Activated T-helper 17 cell treated with anti-CD3 and anti-CD28 coated beads, Interleukin-2, amount 50 U/mL, for 72 hours (primary cell): ENCODE results near the gene MCEE. TPM values are rescaled to one million over a fixed set of nuclear protein-coding genes. Genes with fewer than 3 reads are reported as not detected.

Experiments
- ATAC-seq: fragments of 150-1000 bp; cut with Tn5 transposase; replicated peaks from 2 replicates; pipeline ENCODE4 v1.10.0; 2021; ENCODE audit warnings: mild to moderate bottlenecking, moderate library complexity
- H3K27ac Mint-ChIP-seq: one replicate; pipeline ENCODE4 v1.8.0; 2022; ENCODE audit warnings: mixed read lengths
- H3K27me3 Mint-ChIP-seq: one replicate; pipeline ENCODE4 v1.8.0; 2022; ENCODE audit warnings: mixed read lengths
- H3K36me3 Mint-ChIP-seq: one replicate; pipeline ENCODE4 v1.8.0; 2022; ENCODE audit warnings: low read depth, mild to moderate bottlenecking, mixed read lengths
- H3K4me1 Mint-ChIP-seq: one replicate; pipeline ENCODE4 v1.8.0; 2022; ENCODE audit warnings: mixed read lengths
- H3K4me3 Mint-ChIP-seq: one replicate; pipeline ENCODE4 v1.8.0; 2022; ENCODE audit warnings: mild to moderate bottlenecking, mixed read lengths
- H3K9me3 Mint-ChIP-seq: one replicate; pipeline ENCODE4 v1.8.0; 2022; ENCODE audit warnings: mixed read lengths
- total RNA-seq, 2 donors: library from RNA; stranded (reverse); gene quantifications; one replicate each; pipeline ENCODE4 v1.2.3, GENCODE V29; 2022

Gene MCEE
- total RNA-seq, 2 donors from 2014 or later: 14.1 to 15.6 TPM

DNA sequence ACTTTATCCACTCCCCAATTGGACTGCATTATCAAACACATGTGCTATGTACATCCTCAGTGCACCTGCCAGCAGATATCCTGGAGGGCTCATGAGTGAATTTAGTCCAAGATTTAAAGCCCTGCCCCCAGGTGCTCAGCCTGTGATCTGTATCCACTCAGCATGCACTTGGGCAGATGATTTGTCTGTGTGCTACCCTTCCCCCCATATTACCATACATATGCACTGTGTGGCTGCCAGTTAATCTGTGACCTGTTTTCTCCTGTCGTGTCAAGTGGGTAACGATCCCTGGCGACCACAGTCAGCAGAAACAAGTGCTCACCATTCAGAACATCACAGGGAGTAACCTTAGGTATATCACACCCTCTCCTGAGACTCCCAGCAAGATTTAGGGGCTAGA lies 51.4 kb downstream of the MCEE start:
- no peak overlapping the region for H3K4me3 Mint-ChIP-seq
- ATAC-seq: no peak
- no peaks in the 10 kb centered on the region for H3K9me3 Mint-ChIP-seq
- H3K27me3 Mint-ChIP-seq: no peaks in the 10 kb centered on the region
- H3K36me3 Mint-ChIP-seq: peaks cover 63% of the 10 kb centered on the region
- H3K27ac Mint-ChIP-seq: peak overlapping the region; percentile 17
- peaks cover 14% of the 10 kb centered on the region for H3K4me1 Mint-ChIP-seq

DNA sequence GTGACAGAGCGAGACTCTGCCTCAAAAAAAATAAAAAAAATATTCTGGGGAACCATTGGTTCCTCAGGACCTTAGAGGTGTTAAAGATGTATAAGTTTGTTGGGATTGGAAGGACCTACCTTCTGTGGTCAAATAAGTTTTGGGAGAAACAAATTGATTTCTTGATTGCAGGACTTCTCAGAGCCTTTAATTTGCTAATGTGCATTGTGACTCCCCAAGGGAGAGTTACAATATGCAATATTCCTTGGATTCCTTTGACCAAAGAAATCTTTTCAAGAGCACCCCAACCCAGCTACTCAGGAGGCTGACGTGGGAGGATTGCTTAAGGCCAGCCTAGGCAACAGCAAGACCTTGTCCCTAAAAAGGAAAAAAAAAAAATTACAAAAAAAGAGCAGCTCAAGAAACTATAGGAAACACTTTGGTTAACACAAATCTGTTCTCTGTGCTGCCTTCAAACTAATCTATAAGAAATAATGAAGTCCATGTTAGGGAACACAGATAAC lies 55.1 kb downstream of the MCEE start:
- no peak overlapping the region for H3K4me3 Mint-ChIP-seq
- peaks cover 83% of the 10 kb centered on the region for H3K36me3 Mint-ChIP-seq
- ATAC-seq: no peak
- peaks cover 31% of the 10 kb centered on the region for H3K4me1 Mint-ChIP-seq
- H3K27ac Mint-ChIP-seq: no peak overlapping the region
- no peaks in the 10 kb centered on the region for H3K27me3 Mint-ChIP-seq
- H3K9me3 Mint-ChIP-seq: no peaks in the 10 kb centered on the region

DNA sequence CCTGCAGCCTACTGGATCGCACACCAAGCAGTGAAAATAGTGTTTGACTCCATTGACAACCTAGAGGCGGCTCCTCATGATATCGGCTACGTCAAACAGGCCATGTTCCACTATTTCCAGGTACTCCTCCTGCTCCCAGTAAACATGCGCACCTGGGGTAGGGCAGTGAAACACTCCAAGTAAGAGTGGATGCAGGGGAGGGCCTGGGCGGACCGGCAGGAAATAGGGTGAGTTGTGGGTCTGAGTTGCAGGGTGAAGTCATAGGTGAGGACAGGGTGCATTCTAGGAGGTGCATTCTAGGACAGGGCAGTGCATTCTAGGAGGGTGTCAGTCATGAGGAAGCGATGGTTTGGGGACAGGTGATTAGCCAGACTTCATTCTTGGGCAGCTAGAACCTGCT lies 56.6 kb downstream of the MCEE start:
- Mint-ChIP-seq H3K27me3 (no peaks in the 10 kb centered on the region), H3K4me3 (peak overlapping the region; percentile 20), H3K4me1 (peaks cover 38% of the 10 kb centered on the region), H3K36me3 (peaks cover 76% of the 10 kb centered on the region), H3K9me3 (no peaks in the 10 kb centered on the region), H3K27ac (peak overlapping the region; percentile 44)
- no peak for ATAC-seq

DNA sequence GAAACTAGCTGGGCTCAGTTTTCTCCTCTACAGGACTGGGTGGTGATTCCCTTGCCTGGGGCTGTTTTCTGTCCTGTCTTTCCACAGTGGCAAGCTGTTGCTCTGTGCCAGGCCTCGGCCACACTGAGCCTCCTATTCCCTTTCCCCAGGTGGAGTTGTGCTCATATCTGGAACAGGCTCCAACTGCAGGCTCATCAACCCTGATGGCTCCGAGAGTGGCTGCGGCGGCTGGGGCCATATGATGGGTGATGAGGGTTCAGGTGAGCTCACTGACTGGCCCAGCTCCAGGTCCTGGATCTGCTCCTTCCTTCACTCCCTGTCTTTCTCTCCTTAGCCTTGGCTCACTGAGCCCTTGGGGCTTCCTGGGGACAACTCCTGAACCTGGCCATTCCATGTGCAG lies 57.5 kb downstream of the MCEE start:
- Mint-ChIP-seq H3K9me3 (no peaks in the 10 kb centered on the region), H3K4me3 (peak overlapping the region; percentile 95), H3K36me3 (peaks cover 73% of the 10 kb centered on the region), H3K4me1 (peaks cover 38% of the 10 kb centered on the region), H3K27me3 (no peaks in the 10 kb centered on the region), H3K27ac (peak overlapping the region; percentile 66)
- no peak for ATAC-seq

DNA sequence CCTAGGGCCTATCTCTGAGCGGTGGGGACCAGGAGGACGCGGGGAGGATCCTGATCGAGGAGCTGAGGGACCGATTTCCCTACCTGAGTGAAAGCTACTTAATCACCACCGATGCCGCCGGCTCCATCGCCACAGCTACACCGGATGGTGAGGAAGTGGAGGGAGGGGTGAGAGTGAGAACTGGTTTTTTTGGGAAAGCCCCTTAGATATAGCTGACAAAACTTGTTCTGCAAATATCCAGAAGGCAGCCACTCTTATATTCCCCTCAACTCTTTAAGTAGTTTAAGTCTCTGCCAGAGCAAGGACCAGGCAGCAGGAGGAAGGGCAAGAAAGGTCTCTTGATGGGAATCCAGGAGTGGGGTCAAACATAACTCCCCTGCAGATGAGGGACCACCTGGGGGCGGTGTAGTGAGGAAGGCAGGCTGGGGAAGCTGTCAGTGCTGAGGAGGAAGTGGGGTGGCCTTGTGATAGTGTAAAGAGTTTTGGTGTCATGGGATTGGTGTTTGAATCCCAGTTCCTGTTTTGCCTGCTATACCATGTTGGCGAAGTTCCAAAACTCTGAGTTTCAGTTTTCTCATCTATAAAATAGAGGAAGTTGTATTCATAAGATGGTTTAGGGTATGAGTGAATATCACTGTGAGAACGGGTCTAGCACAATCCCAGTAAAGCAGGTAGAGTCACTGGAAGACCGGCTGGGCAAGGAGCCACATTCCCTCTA lies 58.2 kb downstream of the MCEE start:
- Mint-ChIP-seq H3K9me3 (no peaks in the 10 kb centered on the region), H3K4me3 (peak overlapping the region; percentile 95), H3K27ac (peak overlapping the region; percentile 66), H3K27me3 (no peaks in the 10 kb centered on the region), H3K4me1 (peaks cover 38% of the 10 kb centered on the region), H3K36me3 (peaks cover 67% of the 10 kb centered on the region)
- peak; percentile 54 for ATAC-seq

DNA sequence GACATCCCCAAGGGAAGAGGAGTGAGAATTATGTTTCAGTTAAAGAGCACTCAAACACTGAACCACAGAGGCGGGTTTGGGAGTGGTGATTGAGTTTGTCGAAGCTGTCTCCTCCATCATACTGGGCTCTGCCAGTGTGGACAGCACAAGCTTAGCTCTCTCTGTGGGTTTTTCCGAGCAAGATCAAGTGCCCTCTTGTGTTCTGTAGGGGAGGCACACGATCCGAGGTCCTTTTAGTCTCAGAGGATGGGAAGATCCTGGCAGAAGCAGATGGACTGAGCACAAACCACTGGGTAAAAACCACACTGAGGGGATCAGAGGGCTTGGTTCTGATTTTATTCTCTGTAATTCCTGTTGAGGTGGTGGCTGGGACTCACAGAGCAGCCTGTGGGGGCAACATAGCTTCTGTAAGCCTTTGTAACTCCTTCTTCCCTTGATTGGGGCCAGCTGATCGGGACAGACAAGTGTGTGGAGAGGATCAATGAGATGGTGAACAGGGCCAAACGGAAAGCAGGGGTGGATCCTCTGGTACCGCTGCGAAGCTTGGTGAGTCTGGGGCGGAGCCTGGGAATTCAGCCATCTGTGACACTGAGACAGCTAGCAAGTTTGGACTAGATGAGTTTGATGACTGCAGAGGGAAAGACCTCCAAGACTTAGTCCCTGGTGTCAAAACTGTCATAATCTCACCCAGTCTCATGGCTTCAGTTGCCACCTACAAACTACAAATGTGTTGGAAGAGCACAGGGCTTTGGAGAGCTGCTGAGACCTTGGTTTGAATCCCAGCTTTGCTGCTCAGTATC lies 59.5 kb downstream of the MCEE start:
- Mint-ChIP-seq H3K27ac (peak overlapping the region; percentile 66), H3K4me1 (peaks cover 38% of the 10 kb centered on the region)

DNA sequence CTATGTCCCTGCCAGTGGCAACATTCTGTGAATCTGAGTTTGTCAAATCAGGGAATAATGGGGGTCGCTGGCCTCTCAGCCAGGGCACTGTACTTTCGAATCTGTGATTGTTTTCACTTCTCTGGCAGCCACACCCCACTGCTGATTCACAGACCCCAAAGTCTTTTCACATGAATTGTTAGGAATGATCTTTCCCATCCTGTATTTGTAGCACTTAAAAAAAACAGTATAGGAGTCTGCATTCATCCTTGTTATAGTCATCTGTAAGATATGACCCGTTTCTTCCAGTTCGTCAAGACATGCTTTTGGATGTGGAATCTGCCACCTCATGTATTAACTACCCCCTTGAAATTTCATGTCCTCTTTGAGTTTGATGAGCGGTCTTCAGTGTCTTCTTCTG lies 60.7 kb downstream of the MCEE start:
- H3K27ac Mint-ChIP-seq: peak overlapping the region; percentile 96
- peaks cover 42% of the 10 kb centered on the region for H3K36me3 Mint-ChIP-seq
- ATAC-seq: no peak
- no peaks in the 10 kb centered on the region for H3K27me3 Mint-ChIP-seq
- H3K4me3 Mint-ChIP-seq: peak overlapping the region; percentile 95
- H3K9me3 Mint-ChIP-seq: no peaks in the 10 kb centered on the region
- peaks cover 38% of the 10 kb centered on the region for H3K4me1 Mint-ChIP-seq

More for the DNA sequence above, 59.5 kb downstream of the MCEE start:
- no peaks in the 10 kb centered on the region for H3K9me3 Mint-ChIP-seq
- no peak for ATAC-seq
- peak overlapping the region; percentile 95 for H3K4me3 Mint-ChIP-seq
- peaks cover 53% of the 10 kb centered on the region for H3K36me3 Mint-ChIP-seq
- no peaks in the 10 kb centered on the region for H3K27me3 Mint-ChIP-seq

DNA sequence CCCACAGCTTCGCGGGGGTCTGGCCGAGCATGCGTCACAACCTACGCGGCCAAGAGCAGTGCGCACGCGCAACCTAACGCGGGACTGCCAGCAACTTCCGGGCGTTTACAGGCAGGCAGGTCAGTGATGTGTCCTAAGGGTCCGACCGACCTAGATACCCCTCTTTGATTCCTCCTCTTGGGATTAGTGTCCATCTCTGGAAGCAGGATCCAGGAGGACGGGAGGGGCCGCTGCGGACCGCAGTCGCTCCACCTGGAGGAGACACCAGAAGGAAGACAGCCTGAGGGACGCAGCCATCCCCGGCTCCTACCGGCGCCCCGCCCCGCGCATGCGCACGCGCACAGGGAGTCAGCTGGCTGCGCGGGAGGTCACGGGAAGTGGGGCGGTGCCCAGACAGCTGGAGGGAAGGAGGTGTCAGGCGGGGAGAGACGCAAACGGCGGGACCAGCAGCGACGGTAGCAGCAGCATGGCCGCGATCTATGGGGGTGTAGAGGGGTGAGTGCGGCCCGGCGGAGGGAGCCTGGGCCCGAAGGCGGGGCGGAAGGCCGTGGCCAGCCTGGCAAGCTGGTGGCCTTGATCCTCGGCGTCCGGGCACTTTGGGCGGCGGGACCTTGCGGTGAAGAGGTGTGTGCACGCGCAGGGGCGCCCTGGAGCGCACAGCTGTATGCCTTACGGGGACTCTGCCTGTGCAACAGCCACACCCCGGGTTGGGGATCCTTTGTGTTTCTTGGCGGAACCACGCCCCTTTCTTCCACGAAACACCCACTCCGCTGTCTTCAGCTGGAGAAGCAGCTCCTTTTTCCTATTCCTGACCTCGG lies 61.6 kb downstream of the MCEE start, which contains the start of gene NAGK:
Gene NAGK, plus strand, starts transcription at position 431 of the 818 bp plus-strand sequence. Its CDS starts 36 bp downstream, at position 467.
- peaks cover 29% of the 10 kb centered on the region for H3K4me1 Mint-ChIP-seq

DNA sequence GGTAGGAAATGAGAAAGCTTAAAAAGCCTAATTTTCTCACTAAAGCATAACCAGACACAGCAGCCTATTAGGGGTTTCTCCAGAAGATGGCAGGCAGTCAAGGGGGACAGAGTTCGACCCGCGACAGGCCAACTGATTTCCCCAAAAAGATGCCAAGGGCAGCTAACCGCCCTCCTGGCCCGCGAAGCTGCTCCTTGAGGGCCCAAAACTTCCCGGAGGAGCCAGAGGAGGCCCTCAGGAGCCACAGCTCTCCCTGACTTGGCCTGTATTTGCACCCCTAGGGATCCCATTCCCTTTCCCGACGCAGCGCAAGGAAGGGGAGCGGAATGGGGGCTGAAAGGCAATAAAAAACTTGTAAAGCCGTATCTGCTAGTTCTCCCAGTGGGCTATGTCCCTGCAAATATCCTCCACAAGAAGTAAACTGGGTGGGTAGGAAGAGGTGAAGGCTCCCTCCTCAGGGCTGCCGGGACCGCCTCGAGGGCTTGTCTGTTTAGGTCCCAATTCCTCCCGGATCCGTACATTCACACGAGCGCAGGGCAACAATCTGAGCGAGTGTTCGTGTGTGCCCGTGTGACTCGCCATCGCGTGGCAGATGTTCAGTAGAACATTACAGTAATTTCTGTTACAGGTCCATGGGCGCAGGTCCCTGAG lies 62.3 kb downstream of the MCEE start:
- peak; percentile 21 for ATAC-seq
- Mint-ChIP-seq H3K36me3 (peaks cover 25% of the 10 kb centered on the region), H3K4me3 (peak overlapping the region; percentile 95), H3K4me1 (peaks cover 26% of the 10 kb centered on the region), H3K9me3 (no peaks in the 10 kb centered on the region), H3K27me3 (no peaks in the 10 kb centered on the region), H3K27ac (peak overlapping the region; percentile 96)

More for the DNA sequence above, 61.6 kb downstream of the MCEE start, which contains the start of gene NAGK:
- Mint-ChIP-seq H3K9me3 (no peaks in the 10 kb centered on the region), H3K27me3 (no peaks in the 10 kb centered on the region), H3K27ac (peak within 1 kb of the TSS; percentile 96), H3K4me3 (peak within 1 kb of the TSS; percentile 95), H3K36me3 (peaks cover 33% of the 10 kb centered on the region)
- peak; percentile 87 for ATAC-seq

DNA sequence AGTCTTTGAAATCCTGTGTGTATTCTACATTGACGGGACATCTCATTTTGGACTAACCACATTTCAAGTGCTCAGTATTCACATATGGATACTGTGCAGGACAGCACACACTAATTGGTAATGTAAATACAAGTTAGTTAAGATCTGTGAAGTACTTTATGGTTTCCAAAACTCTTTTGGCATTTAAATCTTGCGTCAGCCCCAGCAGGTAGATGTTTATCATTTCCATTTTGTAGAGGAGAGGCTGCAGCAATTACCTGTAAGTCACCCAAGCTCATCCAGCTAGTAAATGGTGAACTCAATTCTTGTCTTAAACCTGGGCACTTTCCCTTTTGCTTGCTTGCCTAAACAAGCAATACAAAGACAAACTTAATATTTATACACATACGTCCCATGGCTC lies 63.2 kb downstream of the MCEE start:
- Mint-ChIP-seq H3K9me3 (no peaks in the 10 kb centered on the region), H3K4me3 (peak overlapping the region; percentile 95), H3K4me1 (peaks cover 22% of the 10 kb centered on the region), H3K27me3 (no peaks in the 10 kb centered on the region), H3K27ac (no peak overlapping the region), H3K36me3 (peaks cover 18% of the 10 kb centered on the region)
- ATAC-seq: no peak

DNA sequence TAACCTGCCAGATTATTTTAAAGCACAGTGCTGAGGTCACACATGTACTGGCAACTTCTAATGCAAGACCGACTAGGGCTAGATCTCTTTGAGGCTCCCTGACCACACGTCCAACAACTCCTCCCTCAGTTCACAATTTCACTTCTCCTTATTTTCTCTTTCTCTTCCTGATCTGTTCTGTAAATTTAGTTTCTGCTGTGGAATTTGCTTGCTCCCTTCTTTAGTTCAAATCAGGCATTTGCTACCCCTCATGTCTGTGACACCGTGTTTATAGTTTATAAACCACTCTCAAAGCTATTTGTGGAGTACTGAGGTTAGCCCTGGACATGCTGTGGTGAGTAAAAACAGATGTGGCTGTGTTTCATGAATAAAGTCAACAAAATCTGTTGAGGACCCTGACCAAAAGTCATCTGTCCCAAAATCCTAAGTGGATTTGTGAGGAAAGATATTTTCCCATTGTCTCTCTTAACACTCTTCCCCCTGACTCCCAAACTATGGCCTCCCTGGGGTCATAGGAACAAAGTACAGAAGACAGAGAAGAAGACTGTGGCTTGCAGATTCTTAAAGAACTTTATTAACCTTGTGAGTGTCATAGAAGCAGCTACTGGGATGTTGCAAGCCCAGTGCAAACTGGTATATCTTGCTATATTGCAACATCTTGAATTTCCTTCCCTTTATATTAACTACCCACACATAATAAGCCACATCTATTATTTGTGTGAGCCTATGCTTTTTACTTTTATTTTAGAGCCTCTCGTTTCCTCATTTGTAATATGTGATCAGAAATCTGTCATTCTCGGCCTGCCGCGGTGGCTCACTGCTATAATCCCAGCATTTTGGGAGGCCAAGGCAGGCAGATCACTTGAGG lies 65.0 kb downstream of the MCEE start:
- Mint-ChIP-seq H3K27ac (no peak overlapping the region), H3K9me3 (no peaks in the 10 kb centered on the region), H3K36me3 (peaks cover 11% of the 10 kb centered on the region), H3K4me3 (no peak overlapping the region), H3K4me1 (peaks cover 7% of the 10 kb centered on the region), H3K27me3 (peaks cover 7% of the 10 kb centered on the region)
- ATAC-seq: no peak

DNA sequence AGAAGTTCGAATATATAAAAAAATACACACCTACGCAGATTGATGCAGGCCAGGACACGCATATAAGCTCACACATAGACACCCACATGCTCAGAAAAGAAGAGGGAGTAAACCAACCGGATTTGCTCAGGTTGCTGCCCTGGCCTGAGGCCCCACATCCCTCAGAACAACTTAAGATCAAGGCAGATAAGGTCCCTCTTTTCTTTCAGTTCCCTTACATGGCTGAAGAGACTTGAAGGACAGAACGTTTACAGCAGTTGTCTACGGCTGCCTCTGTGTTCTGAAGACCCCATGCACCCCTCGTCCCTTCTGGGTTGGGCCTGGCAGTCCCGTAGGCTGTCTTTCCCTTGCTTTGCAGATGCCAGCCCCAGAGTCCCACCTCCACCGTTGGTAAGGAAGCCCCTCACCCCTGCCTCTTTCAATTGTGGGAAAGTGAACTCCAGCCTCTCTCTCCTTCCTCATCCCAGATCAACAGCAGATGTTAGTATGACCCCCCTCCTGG lies 65.9 kb downstream of the MCEE start:
- H3K36me3 Mint-ChIP-seq: peaks cover 11% of the 10 kb centered on the region
- H3K27me3 Mint-ChIP-seq: peaks cover 12% of the 10 kb centered on the region
- no peak for ATAC-seq
- no peak overlapping the region for H3K27ac Mint-ChIP-seq
- no peak overlapping the region for H3K4me3 Mint-ChIP-seq
- H3K4me1 Mint-ChIP-seq: no peaks in the 10 kb centered on the region
- no peaks in the 10 kb centered on the region for H3K9me3 Mint-ChIP-seq

DNA sequence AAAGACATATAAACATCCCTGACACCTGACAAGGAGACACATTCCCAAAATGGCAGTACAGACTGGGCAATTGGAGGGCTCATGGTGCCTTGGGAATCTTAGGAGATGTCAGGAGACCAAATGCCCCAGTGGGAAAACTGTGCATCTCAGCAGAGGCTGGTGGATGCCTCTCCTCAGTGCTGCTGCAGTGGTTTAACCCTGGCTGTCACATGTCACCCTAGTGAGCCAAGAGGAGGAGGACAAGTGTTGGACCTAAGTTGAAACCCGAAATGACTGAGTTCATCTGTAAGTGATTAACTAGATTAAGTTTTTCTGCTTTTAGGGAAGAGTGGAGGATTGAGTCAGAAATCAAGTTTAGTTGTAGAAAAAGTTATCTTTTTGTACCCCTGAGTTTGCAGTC lies 66.8 kb downstream of the MCEE start:
- Mint-ChIP-seq H3K9me3 (no peaks in the 10 kb centered on the region), H3K4me3 (no peak overlapping the region), H3K27ac (no peak overlapping the region)

More for the DNA sequence above, 66.8 kb downstream of the MCEE start:
- Mint-ChIP-seq H3K4me1 (no peaks in the 10 kb centered on the region), H3K36me3 (peaks cover 4% of the 10 kb centered on the region), H3K27me3 (peaks cover 16% of the 10 kb centered on the region)
- no peak for ATAC-seq
